CD14-positive monocyte (primary cell): ENCODE results near the gene ANKRD44. TPM values are rescaled to one million over a fixed set of nuclear protein-coding genes. Genes with fewer than 3 reads are reported as not detected.
A peak's percentile ranks its signal among the peaks of the same experiment; 100 is the strongest.

Experiments
- DNase-seq, 3 donors: peaks; one replicate each; pipeline ENCODE4 v3.0.0-alpha.2; 2011 to 2022
- H2AFZ ChIP-seq: 2 replicates; pipeline ENCODE4 v1.6.0; 2012; ENCODE audit warnings: mild to moderate bottlenecking, low read depth, low read length, inconsistent platforms; ENCODE audit not compliant: insufficient read depth, poor library complexity, severe bottlenecking
- H3K27ac ChIP-seq, 2 donors: 1 replicate in 1 of 2; 2 replicates in 1 of 2; pipeline ENCODE4 v1.5.1; 2012 to 2013; ENCODE audit warnings: low read length in 2 of 2, control low read depth in 1 of 2, inconsistent platforms in 1 of 2, low read depth in 1 of 2, mild to moderate bottlenecking in 1 of 2
- H3K27me3 ChIP-seq, 2 donors: one replicate each; pipeline versions ENCODE4 v1.6.0 to v1.6.1; 2011 to 2013; ENCODE audit warnings: low read length in 2 of 2; ENCODE audit not compliant: control insufficient read depth in 2 of 2, insufficient read depth in 2 of 2
- H3K36me3 ChIP-seq, 2 donors: replicated peaks in 1 of 2; 1 replicate in 1 of 2; 2 replicates in 1 of 2; pipeline versions ENCODE4 v1.5.1 to v1.6.1; 2012 to 2013; ENCODE audit warnings: low read length in 2 of 2, control low read depth in 1 of 2, inconsistent platforms in 1 of 2, mild to moderate bottlenecking in 1 of 2; ENCODE audit not compliant: insufficient read depth in 2 of 2, control insufficient read depth in 1 of 2
- H3K4me1 ChIP-seq, 2 donors: 1 replicate in 1 of 2; 2 replicates in 1 of 2; pipeline versions ENCODE4 v1.5.1 to v1.6.1; 2012 to 2013; ENCODE audit warnings: low read length in 2 of 2, control low read depth in 1 of 2, inconsistent platforms in 1 of 2, mild to moderate bottlenecking in 1 of 2, moderate library complexity in 1 of 2; ENCODE audit not compliant: insufficient read depth in 2 of 2, control insufficient read depth in 1 of 2
- H3K4me2 ChIP-seq: replicated peaks from 2 replicates; pipeline ENCODE3; 2012; ENCODE audit warnings: low read length, moderate library complexity, mild to moderate bottlenecking; ENCODE audit not compliant: poor library complexity, severe bottlenecking; ENCODE audit errors: extremely low read depth
- H3K4me3 ChIP-seq, 3 experiments: fragments of 200-600 bp in 1 of 3; sonication (generic) in 1 of 3; replicated peaks in 1 of 3; 1 replicate in 2 of 3; 2 replicates in 1 of 3; pipeline ENCODE4 v1.5.1; 2011 to 2013; ENCODE audit warnings: low read length in 3 of 3, mild to moderate bottlenecking in 3 of 3, control low read depth in 2 of 3, low read depth in 2 of 3, inconsistent platforms in 1 of 3, moderate library complexity in 1 of 3
- H3K79me2 ChIP-seq: 2 replicates; pipeline ENCODE4 v1.6.0; 2012; ENCODE audit warnings: mild to moderate bottlenecking, control low read depth, inconsistent platforms, low read length, moderate library complexity; ENCODE audit not compliant: insufficient read depth
- H3K9ac ChIP-seq: 2 replicates; pipeline ENCODE4 v1.6.0; 2017; ENCODE audit warnings: low read length, mild to moderate bottlenecking; ENCODE audit not compliant: insufficient read depth, poor library complexity, severe bottlenecking
- H3K9me3 ChIP-seq, 2 donors: replicated peaks in 1 of 2; 1 replicate in 1 of 2; 2 replicates in 1 of 2; pipeline versions ENCODE4 v1.5.1 to v1.6.1; 2012 to 2013; ENCODE audit warnings: low read length in 2 of 2, control low read depth in 1 of 2; ENCODE audit not compliant: control insufficient read depth in 1 of 2, insufficient read depth in 1 of 2
- H4K20me1 ChIP-seq: 2 replicates; pipeline ENCODE4 v1.6.0; 2012; ENCODE audit warnings: mild to moderate bottlenecking, low read length, control low read depth, moderate library complexity; ENCODE audit not compliant: insufficient read depth
- H3K27ac Mint-ChIP-seq, 7 donors: one replicate each; pipeline ENCODE4 v1.8.0; 2020; ENCODE audit warnings: mild to moderate bottlenecking in 7 of 7, mixed read lengths in 7 of 7, moderate library complexity in 6 of 7, inconsistent platforms in 2 of 7
- H3K27me3 Mint-ChIP-seq, 3 donors: one replicate each; pipeline ENCODE4 v1.8.0; 2021 to 2022; ENCODE audit warnings: low read depth in 3 of 3, mild to moderate bottlenecking in 3 of 3, mixed read lengths in 3 of 3, moderate library complexity in 3 of 3, inconsistent platforms in 1 of 3
- H3K36me3 Mint-ChIP-seq, 2 donors: one replicate each; pipeline ENCODE4 v1.8.0; 2020; ENCODE audit warnings: mixed read lengths in 2 of 2, inconsistent platforms in 1 of 2, mild to moderate bottlenecking in 1 of 2
- H3K4me1 Mint-ChIP-seq: one replicate; pipeline ENCODE4 v1.8.0; 2020; ENCODE audit warnings: mild to moderate bottlenecking, mixed read lengths
- H3K4me3 Mint-ChIP-seq, 2 donors: one replicate each; pipeline ENCODE4 v1.8.0; 2020; ENCODE audit warnings: mild to moderate bottlenecking in 2 of 2, mixed read lengths in 2 of 2, moderate library complexity in 1 of 2
- H3K9me3 Mint-ChIP-seq, 7 donors: one replicate each; pipeline ENCODE4 v1.8.0; 2020 to 2022; ENCODE audit warnings: mixed read lengths in 7 of 7, mild to moderate bottlenecking in 6 of 7, moderate library complexity in 6 of 7, inconsistent platforms in 2 of 7
- CTCF ChIP-seq: fragments of 200-600 bp; IDR thresholded peaks from one replicate; pipeline ENCODE4 v1.8.0; 2022; ENCODE audit warnings: antibody characterized with exemption, mild to moderate bottlenecking
- WGBS: methylation state at CpG from one replicate; pipeline ENCODE4 v1.1.5; 2013; ENCODE audit warnings: missing lambda C conversion rate; ENCODE audit not compliant: insufficient coverage; 5-methylcytosine and 5-hydroxymethylcytosine counted together
- intact Hi-C, 2 donors: fragments of 100-400 bp; cut with micrococcal nuclease; formaldehyde crosslinking; loops; one replicate each; pipeline versions ENCODE4 v1.15.0 to v1.15.1; 2023
- polyA plus RNA-seq, 3 donors: library from polyadenylated mRNA; depleted of rRNA in 1 of 3; unstranded in 2 of 3; stranded (reverse) in 1 of 3; fragments of 300-500 nt in 2 of 3; fragments of >200 nt in 1 of 3; fragmentation: Illumina TruSeq in 2 of 3; gene quantifications; 1 replicate in 2 of 3; 2 replicates in 1 of 3; pipeline ENCODE4 v1.2.3, GENCODE V29; 2012 to 2021

ANKRD44 gene
- polyA plus RNA-seq, 3 donors: 55.7 to 91.9 (median 64.9) TPM

- no peaks in the 10 kb centered on the region for H3K9me3 Mint-ChIP-seq
- H3K4me3 ChIP-seq: no peak overlapping the region
- H3K4me2 ChIP-seq: no peak overlapping the region
- H3K9ac ChIP-seq: no peak overlapping the region
- H3K27ac Mint-ChIP-seq: peak overlapping the region in 2 of 7 donors; percentile 15 to 40
- DNase-seq: no peak
- intact Hi-C loops: no loop called here
- H2AFZ ChIP-seq: no peak overlapping the region
- peaks cover 36% of the 10 kb centered on the region for H4K20me1 ChIP-seq
- peaks cover 63 to 79% of the 10 kb centered on the region in 2 donors for H3K36me3 Mint-ChIP-seq
- peaks cover 0 to 3% (median 0%) of the 10 kb centered on the region in 3 donors for H3K27me3 Mint-ChIP-seq
- no peak overlapping the region for H3K4me3 Mint-ChIP-seq
- no peaks in the 10 kb centered on the region for H3K4me1 Mint-ChIP-seq
- no peaks in the 10 kb centered on the region for H3K27me3 ChIP-seq
- H3K27ac ChIP-seq: no peak overlapping the region
- no peak for TF ChIP-seq CTCF
- H3K36me3 ChIP-seq: peaks cover 62 to 96% of the 10 kb centered on the region in 2 donors
- no peaks in the 10 kb centered on the region for H3K4me1 ChIP-seq
- no peaks in the 10 kb centered on the region for H3K79me2 ChIP-seq
- no peaks in the 10 kb centered on the region for H3K9me3 ChIP-seq
Observed at GRCh38 chr2:197031803-197032202, 278.8 kb downstream of the ANKRD44 start.

GRCh38 chr2:197030090-197030489 is 280.5 kb downstream of the ANKRD44 start:
- Histone ChIP-seq H3K36me3 (peaks cover 61 to 96% of the 10 kb centered on the region in 2 donors), H3K4me3 (no peak overlapping the region), H3K9ac (no peak overlapping the region), H4K20me1 (peaks cover 32% of the 10 kb centered on the region), H3K79me2 (no peaks in the 10 kb centered on the region), H3K4me2 (no peak overlapping the region), H3K4me1 (no peaks in the 10 kb centered on the region), H3K27me3 (no peaks in the 10 kb centered on the region), H3K9me3 (no peaks in the 10 kb centered on the region), H3K27ac (no peak overlapping the region), H2AFZ (no peak overlapping the region)
- Mint-ChIP-seq H3K9me3 (no peaks in the 10 kb centered on the region), H3K27me3 (peaks cover 0 to 3% (median 0%) of the 10 kb centered on the region in 3 donors), H3K4me1 (no peaks in the 10 kb centered on the region), H3K27ac (peak overlapping the region in 1 of 7 donors; percentile 21), H3K4me3 (no peak overlapping the region), H3K36me3 (peaks cover 62 to 78% of the 10 kb centered on the region in 2 donors)
- DNase-seq: no peak
- intact Hi-C loops: no loop called here
- WGBS: 100% methylated on average over 2 of the region's 3 CpGs
- no peak for TF ChIP-seq CTCF
